ENCODE data around the gene OR5K2. TPM values are rescaled to one million over a fixed set of nuclear protein-coding genes. Genes with fewer than 3 reads are reported as not detected.

OR5K2 gene
- total RNA-seq, 1 donor from 2014 or later: not detected

DNA sequence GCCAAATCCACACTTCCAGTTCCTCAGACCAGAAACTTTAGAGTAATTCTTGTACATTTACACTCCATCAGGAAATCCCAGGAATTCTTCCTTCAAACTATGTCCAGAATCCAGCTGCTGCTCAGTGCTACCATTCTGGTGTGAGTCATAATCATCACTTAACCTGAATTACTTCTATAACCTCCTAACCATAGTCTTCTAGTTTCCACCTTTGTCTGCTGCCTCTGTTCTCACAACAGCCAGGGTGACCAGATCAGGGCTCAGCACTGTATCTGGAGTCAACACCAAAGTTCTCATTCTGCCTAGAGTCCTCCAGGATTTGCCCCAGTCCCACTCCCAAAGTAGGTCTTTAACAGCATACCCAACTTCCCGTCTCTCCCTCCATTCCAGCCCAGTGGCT lies 21.9 kb downstream of the OR5K2 start:
- intact Hi-C loops (cut with DNase I): loop anchor here (10.0 kb wide), 1 partner anchor 295 kb away; no protein-coding TSS in a partner anchor
- DNase-seq (ENCODE audit: low spot score): no peak

DNA sequence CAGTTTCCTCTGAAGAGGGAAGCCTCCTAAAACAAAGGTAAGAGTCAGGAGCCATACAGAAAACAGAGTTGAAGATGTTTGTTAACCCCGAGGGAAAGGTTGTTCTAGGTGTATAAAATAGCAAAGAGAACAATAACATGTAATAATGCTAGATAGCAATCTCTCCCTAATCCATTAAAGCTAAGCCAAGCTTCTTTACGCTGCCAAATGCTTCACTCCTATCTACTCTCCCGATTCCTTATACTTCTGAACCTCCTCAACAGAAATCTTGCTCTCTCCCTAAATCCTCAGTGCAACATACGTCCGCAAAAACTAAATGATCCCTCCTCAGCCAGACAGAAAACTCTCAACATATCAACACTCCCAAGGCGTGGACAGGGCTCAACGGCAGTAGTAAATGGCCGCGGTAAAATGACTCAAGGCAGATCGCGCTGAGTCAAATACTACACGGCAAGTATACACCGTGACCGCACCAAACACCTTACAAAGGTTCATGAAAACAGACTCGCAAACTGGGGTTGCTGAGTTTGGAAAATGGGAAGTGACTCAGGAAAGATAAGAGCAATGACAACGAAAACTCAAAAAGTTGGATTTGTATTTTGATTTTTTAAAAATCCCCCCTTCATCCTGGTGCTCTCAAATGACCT lies 24.5 kb downstream of the OR5K2 start:
- intact Hi-C loops (cut with DNase I): loop anchor here (2.0 to 10.0 kb wide), 3 partner anchors 71 to 757 kb away; partner anchors contain the start of genes ARL6, CPOX and DCBLD2
- DNase-seq (ENCODE audit: low spot score): no peak

DNA sequence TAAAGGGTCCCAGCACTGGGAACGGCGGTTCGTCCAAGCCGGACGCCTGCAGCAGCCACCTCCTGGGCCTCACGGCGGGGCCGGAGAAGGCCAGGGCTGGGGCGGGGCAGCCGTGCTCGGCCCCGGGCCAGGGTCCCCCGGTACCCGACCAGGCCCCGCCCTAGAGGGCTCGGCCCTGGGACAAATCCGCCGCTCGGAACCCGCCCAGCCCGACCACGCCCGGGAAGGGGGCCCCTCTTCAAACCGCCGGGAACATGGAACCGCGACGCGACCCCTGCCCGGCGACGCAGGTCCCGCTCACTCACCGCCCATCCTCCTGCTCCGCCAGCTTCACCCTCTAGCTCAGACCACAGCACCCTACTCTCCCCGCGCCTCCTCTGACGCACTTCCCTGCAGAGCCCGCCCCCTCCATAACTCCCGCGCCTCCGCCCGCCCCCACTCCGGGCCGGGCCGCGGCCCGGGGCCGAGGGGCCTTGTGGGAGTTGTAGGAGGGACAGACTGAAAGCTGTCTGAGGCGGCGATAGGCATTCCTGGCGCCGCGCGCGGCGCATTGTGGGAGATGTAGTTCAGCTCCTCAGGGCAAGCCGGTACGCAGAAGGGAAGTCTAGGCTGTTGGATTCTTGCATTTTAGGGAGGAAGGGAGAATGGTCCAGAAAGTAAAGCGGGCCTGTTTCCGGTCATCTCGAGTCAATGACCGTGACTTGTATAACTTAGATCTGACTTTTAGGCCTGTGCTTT lies 25.2 kb downstream of the OR5K2 start, which contains the start of gene CLDND1:
Gene CLDND1, minus strand, starts transcription at position 359 of the 738 bp plus-strand sequence. CDS start 1,478 bp downstream, outside the sequence.
- peak; percentile 99 for DNase-seq (ENCODE audit: low spot score)
- intact Hi-C loops (cut with DNase I): loop anchor here (2.0 to 10.0 kb wide), 3 partner anchors 70 to 758 kb away; partner anchors contain the start of genes ARL6, CPOX and DCBLD2

DNA sequence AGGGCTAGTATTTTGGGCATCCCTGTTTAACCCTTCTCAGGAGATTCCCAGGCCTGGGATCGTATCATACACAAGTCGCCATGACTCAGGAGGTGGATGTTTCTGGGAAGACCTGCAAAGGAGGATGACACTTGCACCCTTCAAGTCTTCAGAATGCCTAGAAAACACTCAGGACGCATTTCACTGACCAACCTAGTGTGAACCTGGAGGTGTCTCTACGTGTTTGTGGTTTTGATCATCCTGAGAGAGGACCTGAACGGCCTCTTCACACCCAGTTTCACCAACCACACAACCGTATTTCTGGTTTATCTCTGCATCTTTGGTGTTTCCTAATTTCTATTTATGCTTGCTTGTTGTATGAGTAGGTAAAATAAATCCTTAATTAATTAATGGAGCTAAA lies 28.0 kb downstream of the OR5K2 start:
- intact Hi-C loops (cut with DNase I): loop anchor here (10.0 kb wide), 1 partner anchor 761 kb away; the partner anchor contains the start of gene ARL6
- DNase-seq (ENCODE audit: low spot score): no peak

DNA sequence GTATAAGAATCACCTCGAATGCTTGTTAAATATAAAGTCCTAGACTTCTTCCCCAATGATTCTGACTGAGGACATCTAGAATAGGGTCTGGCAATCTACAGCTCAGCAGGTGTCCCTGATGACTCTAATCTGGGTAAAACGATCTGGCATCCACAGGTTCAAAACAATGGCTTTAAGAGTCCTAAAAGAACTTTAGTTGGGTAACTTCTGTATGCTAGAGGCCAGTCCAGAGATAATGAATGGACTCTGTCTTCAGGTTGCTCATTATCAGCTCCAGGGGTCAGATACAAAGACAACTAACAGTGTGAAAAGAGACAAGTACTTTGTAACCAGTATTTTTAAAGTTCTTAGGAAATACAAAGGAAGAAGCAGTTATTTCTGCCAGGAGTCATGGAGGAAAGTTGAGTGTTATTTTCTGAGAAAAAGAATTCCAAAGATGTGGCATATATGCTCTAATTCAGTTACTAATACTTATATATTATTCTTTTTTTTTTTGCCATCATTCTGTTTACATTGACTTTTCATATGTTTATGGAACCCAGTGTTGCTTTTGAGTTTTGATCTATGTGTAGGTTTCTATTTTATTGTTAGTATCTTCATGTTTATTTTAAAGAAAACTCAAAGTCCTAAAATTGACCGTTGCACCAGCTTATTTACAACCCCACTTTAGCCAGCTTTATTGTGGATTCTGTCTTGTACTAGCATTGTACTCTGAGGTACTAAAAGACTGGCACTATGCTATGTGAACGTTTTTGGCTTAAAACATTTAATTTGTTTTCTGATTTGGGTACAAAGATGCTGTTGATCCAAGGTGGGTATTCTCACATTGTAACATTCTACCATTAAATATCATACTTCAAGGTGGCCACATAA lies 31.2 kb downstream of the OR5K2 start:
- intact Hi-C loops (cut with DNase I): loop anchor here (10.0 kb wide), 1 partner anchor 764 kb away; the partner anchor contains the start of gene ARL6
- DNase-seq (ENCODE audit: low spot score): no peak

DNA sequence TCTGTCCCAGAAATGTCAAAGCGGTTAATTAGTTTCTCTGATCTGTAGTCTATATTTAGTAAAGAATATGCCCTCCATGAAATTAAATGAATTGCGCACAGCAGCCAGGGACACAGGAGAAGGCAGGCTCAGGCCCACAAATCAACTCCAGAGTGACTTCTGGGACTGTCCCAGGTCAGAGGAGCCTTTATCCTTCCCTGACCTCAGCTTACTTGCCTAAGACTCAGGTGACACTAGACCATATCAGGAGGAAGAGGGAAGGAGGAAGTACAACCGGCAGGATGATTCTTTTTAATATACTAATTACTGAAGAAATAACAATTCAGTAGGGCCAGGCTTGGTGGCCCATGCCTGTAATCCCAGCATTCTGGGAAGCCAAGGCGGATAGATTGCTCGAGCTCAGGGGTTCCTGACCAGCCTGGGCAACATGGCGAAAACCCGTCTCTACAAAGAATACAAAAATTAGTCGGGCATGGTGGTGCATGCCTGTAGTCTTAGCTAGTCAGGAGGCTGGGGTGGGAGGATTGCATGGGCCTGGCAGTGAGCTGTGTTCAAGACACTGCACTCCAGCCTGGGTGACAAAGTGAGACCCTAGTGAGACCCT lies 32.5 kb downstream of the OR5K2 start:
- DNase-seq (ENCODE audit: low spot score): no peak
- intact Hi-C loops (cut with DNase I): loop anchor here (10.0 kb wide), 1 partner anchor 765 kb away; the partner anchor contains the start of gene ARL6

DNA sequence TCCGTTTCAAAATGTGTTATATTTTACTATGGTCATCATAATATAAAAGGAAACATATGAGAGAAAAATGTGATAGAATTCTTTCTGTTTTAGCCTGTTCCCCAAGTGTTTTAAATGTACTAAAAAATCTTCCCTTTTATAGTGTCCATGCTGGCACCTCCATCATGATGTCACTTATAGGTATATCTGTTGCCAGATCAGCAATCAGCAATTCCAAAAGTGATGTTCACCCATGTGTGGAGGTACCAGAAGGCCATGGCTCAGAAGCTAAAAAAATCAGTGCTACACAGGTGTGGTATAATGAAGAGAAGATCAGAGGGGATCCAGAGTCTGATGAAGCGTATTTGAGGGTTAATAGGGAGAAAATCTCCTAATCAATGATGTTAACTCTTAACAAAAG lies 33.2 kb downstream of the OR5K2 start:
- intact Hi-C loops (cut with DNase I): no loop called here

DNA sequence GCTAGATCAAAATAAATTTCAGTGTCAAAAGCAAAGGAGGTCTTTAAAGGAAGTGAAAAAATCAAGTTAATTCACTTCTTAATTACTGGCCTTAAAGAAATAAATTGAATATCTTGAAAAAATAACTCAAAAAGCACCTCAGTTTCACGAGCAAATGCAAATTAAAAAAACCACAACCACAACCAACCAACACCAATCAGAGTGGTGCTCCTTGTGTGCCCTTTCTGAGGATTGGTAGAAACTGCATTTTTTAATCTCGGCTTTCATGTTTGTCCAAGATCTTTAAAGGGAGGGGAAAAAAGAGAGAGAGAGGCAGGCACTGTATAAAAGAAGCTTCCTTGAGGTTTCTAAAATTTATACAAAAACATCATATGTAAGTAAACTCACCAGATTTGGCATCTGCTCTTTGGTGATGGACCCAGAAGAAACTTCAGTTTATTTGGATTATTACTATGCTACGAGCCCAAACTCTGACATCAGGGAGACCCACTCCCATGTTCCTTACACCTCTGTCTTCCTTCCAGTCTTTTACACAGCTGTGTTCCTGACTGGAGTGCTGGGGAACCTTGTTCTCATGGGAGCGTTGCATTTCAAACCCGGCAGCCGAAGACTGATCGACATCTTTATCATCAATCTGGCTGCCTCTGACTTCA lies 34.3 kb downstream of the OR5K2 start, which contains the start of gene GPR15:
Gene GPR15, plus strand, starts transcription at position 357 of the 653 bp plus-strand sequence. Its CDS starts 56 bp downstream, at position 413.
- no peak for DNase-seq (ENCODE audit: low spot score)
- intact Hi-C loops (cut with DNase I): no loop called here

More for the DNA sequence above, 33.2 kb downstream of the OR5K2 start:
- DNase-seq (ENCODE audit: low spot score): no peak

DNA sequence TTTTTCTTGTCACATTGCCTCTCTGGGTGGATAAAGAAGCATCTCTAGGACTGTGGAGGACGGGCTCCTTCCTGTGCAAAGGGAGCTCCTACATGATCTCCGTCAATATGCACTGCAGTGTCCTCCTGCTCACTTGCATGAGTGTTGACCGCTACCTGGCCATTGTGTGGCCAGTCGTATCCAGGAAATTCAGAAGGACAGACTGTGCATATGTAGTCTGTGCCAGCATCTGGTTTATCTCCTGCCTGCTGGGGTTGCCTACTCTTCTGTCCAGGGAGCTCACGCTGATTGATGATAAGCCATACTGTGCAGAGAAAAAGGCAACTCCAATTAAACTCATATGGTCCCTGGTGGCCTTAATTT lies 34.8 kb downstream of the OR5K2 start:
- DNase-seq (ENCODE audit: low spot score): no peak
- intact Hi-C loops (cut with DNase I): no loop called here

DNA sequence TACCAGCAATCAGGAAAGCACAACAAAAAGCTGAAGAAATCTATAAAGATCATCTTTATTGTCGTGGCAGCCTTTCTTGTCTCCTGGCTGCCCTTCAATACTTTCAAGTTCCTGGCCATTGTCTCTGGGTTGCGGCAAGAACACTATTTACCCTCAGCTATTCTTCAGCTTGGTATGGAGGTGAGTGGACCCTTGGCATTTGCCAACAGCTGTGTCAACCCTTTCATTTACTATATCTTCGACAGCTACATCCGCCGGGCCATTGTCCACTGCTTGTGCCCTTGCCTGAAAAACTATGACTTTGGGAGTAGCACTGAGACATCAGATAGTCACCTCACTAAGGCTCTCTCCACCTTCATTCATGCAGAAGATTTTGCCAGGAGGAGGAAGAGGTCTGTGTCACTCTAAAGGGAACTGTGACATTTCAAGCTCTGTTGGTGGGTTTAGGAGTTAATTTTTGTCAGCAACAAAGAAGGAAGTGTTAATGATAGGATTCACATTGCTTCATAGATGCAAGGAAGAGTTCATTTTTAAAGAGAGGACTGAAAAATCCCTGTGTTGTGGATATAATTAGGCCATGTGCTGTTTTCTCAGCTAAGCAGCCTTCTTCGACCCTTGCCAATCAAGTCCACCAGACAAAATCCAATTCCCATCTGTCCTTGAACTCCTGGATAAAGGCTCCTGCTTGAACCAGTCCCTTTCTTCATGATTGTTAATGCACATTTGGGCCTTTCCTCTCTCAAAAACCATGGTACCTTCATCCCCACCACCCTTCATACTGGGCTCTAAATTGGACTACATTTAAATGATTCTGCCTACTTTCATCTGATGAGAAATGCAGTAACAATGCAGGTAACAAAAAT lies 35.5 kb downstream of the OR5K2 start:
- intact Hi-C loops (cut with DNase I): no loop called here
- no peak for DNase-seq (ENCODE audit: low spot score)

DNA sequence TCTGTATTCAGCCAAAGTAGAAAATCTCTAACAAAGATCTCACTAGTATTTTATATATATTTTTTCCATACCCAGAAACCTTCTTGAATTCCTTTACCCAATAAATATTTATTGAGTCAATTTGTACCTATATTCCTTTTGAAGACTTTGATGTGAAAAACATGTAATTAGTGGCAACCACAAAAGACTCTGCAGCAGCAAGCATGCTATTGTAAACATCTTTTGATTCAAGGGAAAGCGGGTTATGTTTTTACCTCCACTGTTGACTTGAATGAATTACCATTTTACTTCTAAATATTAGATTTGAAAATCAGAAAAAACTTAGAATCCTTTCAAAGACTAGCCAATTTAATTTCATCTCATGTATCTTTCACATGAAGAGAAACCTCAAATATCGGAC lies 36.7 kb downstream of the OR5K2 start:
- DNase-seq (ENCODE audit: low spot score): no peak
- intact Hi-C loops (cut with DNase I): no loop called here

DNA sequence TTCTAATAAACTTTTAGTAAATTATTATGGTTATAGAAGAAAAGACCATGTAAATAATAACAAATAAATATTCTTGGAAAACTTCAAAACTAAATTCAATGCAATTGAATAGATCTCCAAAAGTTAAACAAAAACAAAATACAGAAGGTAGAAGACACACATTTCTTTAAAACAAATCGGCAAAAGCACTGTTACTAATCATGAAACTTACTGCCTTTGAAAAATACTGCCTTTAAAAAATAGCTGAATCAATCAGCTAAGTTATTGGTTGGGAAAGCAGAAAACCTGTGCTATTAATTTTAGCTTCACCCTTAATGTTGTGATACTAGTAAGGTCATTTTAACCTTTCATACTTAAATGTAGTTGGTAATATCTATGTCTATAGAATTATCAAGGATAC lies 37.3 kb downstream of the OR5K2 start:
- no peak for DNase-seq (ENCODE audit: low spot score)
- intact Hi-C loops (cut with DNase I): no loop called here

DNA sequence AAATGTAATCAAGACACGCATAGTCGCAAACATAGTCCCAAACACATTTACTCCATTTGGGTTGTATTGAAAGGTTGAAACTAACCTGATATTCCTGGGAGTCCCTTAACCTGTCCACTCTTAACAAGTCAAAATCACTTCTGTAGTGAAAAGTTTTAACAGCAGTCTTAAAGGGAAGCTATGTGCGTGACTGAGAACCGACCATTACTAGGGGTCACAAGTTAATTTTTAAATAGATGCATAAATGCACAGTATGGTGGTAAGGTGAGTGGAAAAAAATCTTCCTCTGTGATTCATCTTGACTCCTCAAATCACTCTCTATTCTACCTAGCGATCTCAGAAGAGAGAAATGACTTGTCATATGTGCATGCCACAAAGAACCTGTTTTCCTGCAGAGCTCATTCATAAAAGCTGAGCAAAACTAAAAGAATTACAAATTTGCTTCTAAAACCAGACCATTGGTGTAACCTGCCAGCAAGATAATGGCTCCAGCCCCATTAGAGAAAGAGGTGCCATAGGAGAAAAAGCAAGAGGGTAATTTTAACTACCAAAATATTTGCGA lies 39.1 kb downstream of the OR5K2 start:
- intact Hi-C loops (cut with DNase I): no loop called here
- no peak for DNase-seq (ENCODE audit: low spot score)

DNA sequence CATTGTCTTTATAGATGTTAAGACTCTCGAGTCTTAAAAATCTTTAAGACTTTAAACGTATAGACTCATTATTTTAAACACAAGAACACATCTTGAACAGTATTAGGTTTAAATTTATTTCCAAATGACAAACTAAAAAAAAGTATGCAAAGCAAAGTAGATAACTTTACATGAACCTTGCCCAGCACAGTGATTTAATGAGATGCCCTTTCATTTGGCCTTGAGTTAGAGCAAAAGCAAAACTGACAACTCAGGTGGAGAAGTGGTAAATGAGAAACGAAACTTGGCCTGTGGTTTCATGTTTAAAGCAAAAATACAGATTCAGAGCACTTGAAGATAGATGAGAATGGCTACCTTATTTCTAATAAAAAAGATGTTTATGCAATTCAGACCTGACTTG lies 42.9 kb downstream of the OR5K2 start:
- no peak for DNase-seq (ENCODE audit: low spot score)
- intact Hi-C loops (cut with DNase I): no loop called here

DNA sequence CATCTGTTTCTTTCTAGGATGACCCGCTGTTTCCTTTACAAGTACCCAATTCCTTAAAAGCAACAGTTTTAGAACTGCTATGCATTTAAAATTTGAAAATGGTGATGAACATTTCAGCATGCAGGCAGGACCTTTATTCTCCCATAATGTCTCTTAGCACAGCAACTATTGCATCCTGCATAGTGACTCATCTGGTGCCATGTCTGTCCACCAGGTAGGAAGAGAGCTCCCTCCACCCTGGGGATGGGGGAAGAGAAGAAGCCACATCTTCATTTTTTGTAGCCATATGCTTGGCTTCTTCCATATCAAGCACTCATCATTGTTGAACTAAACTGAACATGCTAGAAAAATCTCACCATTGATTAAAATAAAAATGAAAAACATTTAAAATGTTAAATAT lies 44.2 kb downstream of the OR5K2 start:
- intact Hi-C loops (cut with DNase I): no loop called here

DNA sequence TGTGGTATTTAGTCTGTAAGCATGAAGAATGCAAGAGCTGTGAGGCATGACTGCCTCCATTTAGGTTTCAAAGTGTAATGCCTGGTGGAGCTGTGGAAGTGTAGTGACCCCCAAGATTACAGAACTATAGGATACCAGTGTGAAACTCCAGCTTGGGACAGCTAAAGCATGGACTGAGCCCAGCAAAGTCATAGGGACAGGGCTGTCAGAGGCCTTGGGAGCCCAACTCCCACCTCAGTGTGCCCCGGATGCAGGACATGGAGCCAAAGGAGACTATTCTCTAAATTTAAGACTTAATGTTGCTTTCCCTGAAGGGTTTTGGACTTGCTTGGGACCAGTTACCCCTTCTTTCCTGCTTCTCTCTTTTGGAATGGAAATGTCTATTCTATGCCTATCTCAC lies 45.1 kb downstream of the OR5K2 start:
- DNase-seq (ENCODE audit: low spot score): no peak

More for the DNA sequence above, 44.2 kb downstream of the OR5K2 start:
- no peak for DNase-seq (ENCODE audit: low spot score)

DNA sequence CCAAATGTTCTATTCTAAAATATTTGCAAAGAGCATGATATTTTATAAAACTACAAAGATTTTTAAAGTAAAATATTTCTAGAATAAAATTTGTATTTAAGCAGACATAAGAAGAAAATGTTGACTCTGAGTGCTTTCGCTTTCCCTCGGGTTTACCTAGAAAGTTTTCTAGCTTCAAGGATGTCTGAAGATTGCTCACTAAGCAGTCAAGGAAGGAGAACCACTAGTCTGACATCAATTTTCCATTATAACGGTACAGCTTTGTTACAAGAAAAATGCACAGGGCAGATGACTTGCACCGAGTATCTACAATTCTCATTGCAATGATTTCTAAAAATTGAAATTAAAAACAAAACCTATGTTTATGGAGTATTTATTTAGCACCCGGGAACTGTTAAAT lies 48.5 kb downstream of the OR5K2 start:
- intact Hi-C loops (cut with DNase I): no loop called here
- no peak for DNase-seq (ENCODE audit: low spot score)

More for the DNA sequence above, 45.1 kb downstream of the OR5K2 start:
- intact Hi-C loops (cut with DNase I): no loop called here

Data from cardiac septum (tissue), 1 donor.